Uterus (tissue), 2 donors: ENCODE results near the gene DMD.

Source experiments
- CTCF ChIP-seq, 4 experiments: fragments of 200-600 bp in 2 of 4; fragments of 450-650 bp in 2 of 4; sonication (generic) in 2 of 4; IDR thresholded peaks; one replicate each; pipeline ENCODE4 v1.5.1; 2016 to 2019; ENCODE audit warnings: antibody characterized with exemption in 4 of 4, mild to moderate bottlenecking in 2 of 4, moderate library complexity in 1 of 4
- POLR2A ChIP-seq, 2 donors: fragments of 450-650 bp; IDR thresholded peaks; one replicate each; pipeline ENCODE4 v1.6.1; 2016; ENCODE audit warnings: antibody characterized with exemption in 2 of 2, mild to moderate bottlenecking in 1 of 2, moderate library complexity in 1 of 2

GRCh38 chrX:33095079-33095478 lies 116.3 kb downstream of the DMD start:
- TF ChIP-seq CTCF (IDR thresholded peaks at IDR 0.05) (no peak), POLR2A (IDR thresholded peaks at IDR 0.05) (no peak)
